Subcutaneous adipose tissue (tissue), 4 donors: ENCODE results near the gene COL21A1. TPM values are rescaled to one million over a fixed set of nuclear protein-coding genes. Genes with fewer than 3 reads are reported as not detected.

Source experiments
- CTCF ChIP-seq: fragments of 450-650 bp; IDR thresholded peaks from one replicate; pipeline ENCODE4 v1.5.1; 2016; ENCODE audit warnings: low read depth, mild to moderate bottlenecking, control low read depth, antibody characterized with exemption, moderate library complexity
- total RNA-seq, 4 donors: library from RNA; depleted of rRNA; stranded (reverse); fragments of >200 nt; gene quantifications; one replicate each; pipeline ENCODE4 v1.1.0, GENCODE V29; 2016

The COL21A1 gene
- total RNA-seq, 4 donors from 2014 or later, result 1.1 to 28.3 (median 2.0) TPM

- no peak for TF ChIP-seq CTCF
Observed at GRCh38 chr6:56244089-56244488, 3.3 kb downstream of the COL21A1 start.

DNA sequence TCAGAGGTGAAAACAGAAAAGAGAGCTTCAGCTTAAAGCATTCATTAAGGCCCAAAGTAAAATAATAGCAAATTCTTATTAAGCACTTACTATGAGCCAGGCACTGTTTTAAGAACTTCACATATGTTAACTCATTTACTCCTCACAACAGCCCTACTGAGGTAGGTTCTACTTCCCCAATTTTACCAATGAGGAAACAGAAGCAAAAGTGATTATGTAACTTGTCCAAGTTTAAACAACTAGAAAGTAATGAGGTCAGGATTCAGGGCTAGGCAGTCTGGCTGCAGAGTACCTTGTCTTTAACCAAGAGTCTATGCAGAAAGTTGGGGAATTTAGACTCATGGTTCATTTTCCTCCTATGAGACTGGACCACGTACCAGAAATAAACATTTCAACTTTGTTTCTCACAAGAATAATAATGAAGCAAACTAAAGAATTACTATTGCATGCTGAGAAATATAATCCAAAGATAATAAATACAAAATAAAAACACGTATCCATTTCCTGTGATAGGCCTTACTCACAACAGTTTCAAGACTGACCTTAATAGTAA, 3.8 kb downstream of the COL21A1 start:
- no peak for TF ChIP-seq CTCF

GRCh38 chr6:56242346-56242745, 5.0 kb downstream of the COL21A1 start:
- no peak for TF ChIP-seq CTCF

DNA sequence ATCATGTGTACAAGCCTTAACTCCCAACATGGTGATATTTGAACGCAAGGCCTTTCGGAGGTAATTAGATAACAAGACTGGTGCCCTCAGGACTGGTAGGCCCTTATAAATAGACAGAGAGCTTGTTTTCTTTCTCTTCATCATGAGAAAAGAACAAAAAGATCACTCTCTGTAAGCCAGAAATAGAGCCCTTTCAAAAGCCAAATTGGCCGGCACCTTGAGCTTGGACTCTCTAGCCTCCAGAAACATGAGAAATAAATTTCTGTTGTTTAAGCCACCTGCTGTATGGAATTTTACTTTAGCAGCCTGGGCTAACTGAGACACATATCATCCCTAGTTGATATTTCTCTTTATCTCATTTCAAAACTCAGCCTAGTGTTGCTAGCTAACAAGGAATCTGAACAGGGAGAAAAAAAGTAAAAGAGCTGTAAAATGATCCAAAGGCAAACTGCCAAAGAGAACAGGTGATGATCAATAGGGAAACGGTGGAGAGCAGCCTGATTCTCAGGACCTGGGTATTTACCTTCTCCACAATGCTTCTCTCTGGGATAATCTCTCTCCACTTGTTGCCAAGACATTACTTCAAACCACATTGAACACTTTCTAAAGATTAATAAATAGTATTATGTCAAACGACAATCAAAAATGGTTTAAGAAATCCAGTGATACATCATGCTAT, 6.1 kb downstream of the COL21A1 start:
- no peak for TF ChIP-seq CTCF

GRCh38 chr6:56238352-56238751, 9.0 kb downstream of the COL21A1 start:
- no peak for TF ChIP-seq CTCF

- TF ChIP-seq CTCF, result no peak
Observed at GRCh38 chr6:56235245-56235644, 12.1 kb downstream of the COL21A1 start.

- TF ChIP-seq CTCF, result no peak
Observed at GRCh38 chr6:56232436-56232835, 14.9 kb downstream of the COL21A1 start.
